COLO668 (cell line): ENCODE measurements around the gene NCCRP1.
"Not testable (repeated sequence)": the region's sequence is repeated elsewhere in the genome, so short reads cannot be mapped to it uniquely, and the experiment has no call there.

Source experiments
- DNase-seq: peaks from one replicate; lab custom pipeline; 2025; ENCODE audit not compliant: unreplicated experiment; lab: John Stamatoyannopoulos, UW

The NCCRP1 gene

DNA sequence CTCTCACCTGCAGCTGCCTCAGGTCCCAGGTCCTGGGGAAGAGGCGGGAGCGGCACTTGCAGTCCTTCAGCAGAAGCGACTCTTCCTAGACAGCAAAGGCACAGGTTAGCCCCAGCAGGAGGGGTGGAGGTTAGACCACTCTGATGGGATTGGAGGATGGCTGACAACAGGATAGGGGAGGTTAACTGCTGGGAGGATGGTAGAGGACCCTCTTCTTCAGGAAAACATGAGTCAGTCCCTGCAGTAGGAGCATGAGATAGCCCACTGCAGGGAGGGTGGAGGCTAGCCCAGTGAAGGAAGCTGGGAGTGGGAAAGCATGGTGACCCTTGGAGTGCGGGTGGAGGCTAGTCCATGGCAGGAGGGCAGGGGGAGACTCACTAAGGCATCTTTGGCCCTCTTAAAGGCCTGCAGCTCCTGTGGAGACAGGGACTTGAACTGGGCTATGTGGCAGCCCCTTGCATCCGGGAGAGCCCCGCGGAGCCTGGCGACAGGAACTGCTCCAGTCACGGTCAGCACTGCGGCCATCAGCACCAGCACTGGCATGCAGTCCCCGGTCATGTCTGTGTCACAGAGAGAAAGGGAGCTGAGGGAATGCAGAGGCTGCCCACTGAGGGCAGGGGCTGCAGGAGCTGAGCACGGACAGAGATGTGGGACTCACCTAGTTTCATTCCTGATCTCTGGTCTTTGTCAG, 47.8 kb downstream of the NCCRP1 start, which contains the start of gene IFNL3:
Gene IFNL3, minus strand, starts transcription at position 597 of the 691 bp plus-strand sequence. Its CDS starts 39 bp downstream, at position 558.
- not testable (repeated sequence) for DNase-seq

DNA sequence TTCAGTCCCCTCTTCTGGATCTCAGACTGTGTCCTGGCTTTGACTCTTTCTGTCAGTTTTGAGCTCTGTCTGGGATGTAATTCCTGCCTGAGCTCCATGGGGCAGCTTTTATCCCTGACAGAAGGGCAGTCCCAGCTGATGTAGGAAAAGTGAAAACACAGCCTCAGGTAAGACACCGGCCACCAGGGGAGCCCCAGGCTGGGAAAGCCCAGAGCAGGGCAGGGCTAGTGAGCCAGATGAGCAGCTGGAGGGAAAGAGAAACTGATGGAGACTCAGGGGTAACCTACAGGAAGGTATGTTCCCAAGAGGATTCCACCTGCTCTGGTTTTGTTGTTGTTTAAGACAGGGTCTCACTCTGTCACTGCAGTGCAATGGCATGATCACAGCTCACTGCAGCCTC, 48.4 kb downstream of the NCCRP1 start:
- DNase-seq, result not testable (repeated sequence)

GRCh38 chr19:39246951-39247669, 50.3 kb downstream of the NCCRP1 start:
- no peak for DNase-seq

- DNase-seq, result no peak
Observed at GRCh38 chr19:39247701-39248664, 51.2 kb downstream of the NCCRP1 start.

DNA sequence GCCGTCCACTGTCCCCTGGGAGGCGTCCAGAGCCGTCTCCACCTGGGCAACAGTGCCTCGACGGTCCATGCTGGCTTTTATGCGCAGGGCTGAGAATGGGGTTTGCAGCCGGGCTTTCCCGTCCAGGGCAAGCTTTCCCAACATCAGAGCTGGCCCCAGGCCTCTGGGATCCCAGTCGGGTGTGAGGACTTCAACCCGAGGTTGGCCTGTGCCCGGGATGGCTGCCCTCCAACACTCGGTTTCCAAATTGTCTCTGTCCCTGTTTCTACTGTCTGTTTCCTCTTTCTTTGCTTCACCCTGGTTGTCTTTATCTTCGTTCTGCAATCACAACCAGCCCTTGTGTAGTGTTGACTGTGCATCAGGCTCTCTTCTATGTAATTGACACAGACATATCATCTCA, 52.0 kb downstream of the NCCRP1 start, which contains the start of gene IFNL4:
Gene IFNL4, minus strand, starts transcription at position 51 of the 400 bp plus-strand sequence.
- DNase-seq, result no peak

DNA sequence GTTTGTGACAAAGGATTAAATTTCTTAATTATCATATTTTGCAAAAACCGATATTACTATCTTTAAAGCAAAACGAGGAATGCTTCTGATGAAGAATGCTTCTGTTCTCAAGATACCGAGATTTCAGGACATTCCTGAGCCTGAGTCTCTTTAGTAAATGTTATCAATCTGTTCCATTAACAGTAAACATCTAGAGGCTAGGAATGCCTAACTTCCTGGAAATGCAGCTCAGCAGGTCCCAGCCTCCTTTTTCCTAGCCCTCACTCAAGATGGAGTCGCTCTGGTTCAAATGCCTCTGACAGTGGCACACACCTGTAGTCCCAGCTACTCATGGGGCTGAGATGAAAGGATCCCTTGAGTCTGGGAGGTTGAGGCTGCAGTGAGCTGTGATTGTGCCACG, 54.3 kb downstream of the NCCRP1 start:
- no peak for DNase-seq
